HFF-Myc (cell line): ENCODE results near the gene LAMA4.
A peak's percentile ranks its signal among the peaks of the same experiment; 100 is the strongest.

Source experiments
- DNase-seq: peaks from one replicate; pipeline ENCODE4 v3.0.0-alpha.2; 2011; ENCODE audit warnings: low read depth; ENCODE audit errors: extremely low read depth
- H3K4me3 ChIP-seq: replicated peaks from 2 replicates; pipeline ENCODE4 v1.5.1; 2011; ENCODE audit warnings: low read depth, mild to moderate bottlenecking, control low read depth, low read length
- CTCF ChIP-seq: IDR thresholded peaks from 2 replicates; pipeline ENCODE4 v1.5.1; 2012; ENCODE audit warnings: mild to moderate bottlenecking, low read depth, low read length, control low read depth; ENCODE audit errors: missing control alignments

Gene LAMA4

GRCh38 chr6:112286010-112286409, 31.6 kb upstream of the LAMA4 start:
- no peak for TF ChIP-seq CTCF
- no peak overlapping the region for H3K4me3 ChIP-seq
- no peak for DNase-seq

- TF ChIP-seq CTCF: no peak
- H3K4me3 ChIP-seq: no peak overlapping the region
- no peak for DNase-seq
Measured at GRCh38 chr6:112284603-112285002, 30.2 kb upstream of the LAMA4 start.

- DNase-seq: no peak
- no peak for TF ChIP-seq CTCF
- H3K4me3 ChIP-seq: no peak overlapping the region
Measured at GRCh38 chr6:112283621-112284020, 29.3 kb upstream of the LAMA4 start.

- DNase-seq: peak; percentile 75
- H3K4me3 ChIP-seq: no peak overlapping the region
- TF ChIP-seq CTCF: peak; percentile 40
Measured at GRCh38 chr6:112281821-112282615, 27.7 kb upstream of the LAMA4 start.

- DNase-seq: no peak
- no peak for TF ChIP-seq CTCF
- no peak overlapping the region for H3K4me3 ChIP-seq
Measured at GRCh38 chr6:112279031-112279935, 24.9 kb upstream of the LAMA4 start.

- H3K4me3 ChIP-seq: no peak overlapping the region
- no peak for DNase-seq
- no peak for TF ChIP-seq CTCF
Measured at GRCh38 chr6:112275365-112275764, 21.0 kb upstream of the LAMA4 start.
